ENCODE measurements around the gene SKAP1.

DNA sequence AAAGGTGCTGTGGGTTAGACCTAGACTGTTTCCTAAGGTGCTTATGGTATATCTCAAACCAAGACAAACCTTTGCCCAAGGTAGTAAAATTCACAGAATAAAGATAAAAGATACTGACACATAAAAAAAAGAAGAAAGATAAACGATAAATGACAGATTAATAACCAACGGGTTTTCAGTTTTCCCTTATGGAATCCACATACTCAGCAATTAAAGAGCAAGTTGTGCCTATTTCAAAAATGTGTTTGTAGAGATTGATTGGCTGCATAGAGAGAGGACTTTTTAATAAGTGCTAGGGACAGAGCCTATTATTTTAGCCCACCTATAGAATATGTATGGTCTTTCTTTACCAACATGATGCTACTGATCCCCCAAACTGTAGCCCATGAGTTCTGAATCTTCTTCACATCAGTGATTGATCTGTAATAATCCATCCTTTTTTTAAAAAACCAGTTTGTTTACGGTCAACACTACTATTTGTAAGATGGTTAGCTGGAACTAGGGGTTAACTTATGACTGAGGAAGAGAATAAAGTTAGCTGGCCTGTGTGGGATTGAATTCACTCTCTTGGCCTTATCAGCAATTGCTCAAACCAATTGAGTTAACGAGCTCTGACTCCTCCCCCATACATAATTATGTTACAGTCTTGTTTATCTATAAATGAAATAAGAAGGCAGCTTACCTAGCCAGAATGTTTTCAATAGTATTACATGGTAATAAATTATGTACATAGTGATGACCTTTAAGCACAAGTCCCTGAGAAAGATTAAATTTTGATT is 268.7 kb downstream of the SKAP1 start:
- TF ChIP-seq, protein P1, sequence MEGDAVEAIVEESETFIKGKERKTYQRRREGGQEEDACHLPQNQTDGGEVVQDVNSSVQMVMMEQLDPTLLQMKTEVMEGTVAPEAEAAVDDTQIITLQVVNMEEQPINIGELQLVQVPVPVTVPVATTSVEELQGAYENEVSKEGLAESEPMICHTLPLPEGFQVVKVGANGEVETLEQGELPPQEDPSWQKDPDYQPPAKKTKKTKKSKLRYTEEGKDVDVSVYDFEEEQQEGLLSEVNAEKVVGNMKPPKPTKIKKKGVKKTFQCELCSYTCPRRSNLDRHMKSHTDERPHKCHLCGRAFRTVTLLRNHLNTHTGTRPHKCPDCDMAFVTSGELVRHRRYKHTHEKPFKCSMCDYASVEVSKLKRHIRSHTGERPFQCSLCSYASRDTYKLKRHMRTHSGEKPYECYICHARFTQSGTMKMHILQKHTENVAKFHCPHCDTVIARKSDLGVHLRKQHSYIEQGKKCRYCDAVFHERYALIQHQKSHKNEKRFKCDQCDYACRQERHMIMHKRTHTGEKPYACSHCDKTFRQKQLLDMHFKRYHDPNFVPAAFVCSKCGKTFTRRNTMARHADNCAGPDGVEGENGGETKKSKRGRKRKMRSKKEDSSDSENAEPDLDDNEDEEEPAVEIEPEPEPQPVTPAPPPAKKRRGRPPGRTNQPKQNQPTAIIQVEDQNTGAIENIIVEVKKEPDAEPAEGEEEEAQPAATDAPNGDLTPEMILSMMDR (conservative IDR thresholded peaks at IDR 0.05): no peak
- no peak for TF ChIP-seq ZFX (IDR thresholded peaks at IDR 0.05)

Measured in C4-2B (cell line).